CD4-positive, alpha-beta T cell treated with Interleukin-6 for 4 hours (primary cell): ENCODE measurements around the gene FNBP1.
"Not testable (repeated sequence)": the region's sequence is repeated elsewhere in the genome, so short reads cannot be mapped to it uniquely, and the experiment has no call there.

Experiments
- DNase-seq: peaks from one replicate; pipeline ENCODE4 v3.0.0-alpha.2; 2020; ENCODE audit warnings: mixed read lengths

FNBP1 gene

DNA sequence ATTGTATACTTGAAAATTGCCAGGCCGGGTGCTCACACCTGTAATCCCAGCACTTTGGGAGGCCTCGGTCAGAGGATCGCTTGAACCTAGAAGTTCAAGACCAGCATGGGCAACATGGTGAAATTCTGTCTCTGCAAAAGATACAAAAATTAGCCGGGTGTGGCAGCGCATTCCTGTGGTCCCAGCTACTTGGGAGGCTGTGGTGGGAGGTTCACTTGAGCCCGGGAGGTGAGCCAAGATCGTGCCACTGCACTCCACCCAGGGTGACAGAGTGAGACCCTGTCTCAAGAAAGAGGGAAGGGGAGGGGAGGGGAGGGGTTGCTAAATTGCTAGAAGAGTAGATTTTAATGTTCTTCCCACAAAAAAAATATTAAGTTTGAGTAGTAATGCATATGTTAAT lies 53.2 kb downstream of the FNBP1 start:
- DNase-seq: no peak

DNA sequence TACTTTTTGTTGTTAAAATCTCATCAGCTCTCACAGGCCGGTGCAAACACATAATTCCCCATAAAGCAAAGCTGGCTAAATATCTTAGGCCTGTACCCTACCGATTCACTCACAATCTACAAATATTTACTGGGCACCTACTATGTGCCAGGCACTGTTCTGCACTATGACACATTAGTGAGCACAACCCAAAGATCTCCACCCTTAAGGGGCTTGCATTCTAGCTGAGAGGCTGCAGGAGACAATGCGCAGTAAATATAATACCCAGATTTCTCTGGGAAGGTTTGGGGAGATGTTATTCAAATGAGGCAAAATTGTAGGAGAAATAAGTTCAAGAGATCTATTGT lies 53.7 kb downstream of the FNBP1 start:
- DNase-seq: no peak

DNA sequence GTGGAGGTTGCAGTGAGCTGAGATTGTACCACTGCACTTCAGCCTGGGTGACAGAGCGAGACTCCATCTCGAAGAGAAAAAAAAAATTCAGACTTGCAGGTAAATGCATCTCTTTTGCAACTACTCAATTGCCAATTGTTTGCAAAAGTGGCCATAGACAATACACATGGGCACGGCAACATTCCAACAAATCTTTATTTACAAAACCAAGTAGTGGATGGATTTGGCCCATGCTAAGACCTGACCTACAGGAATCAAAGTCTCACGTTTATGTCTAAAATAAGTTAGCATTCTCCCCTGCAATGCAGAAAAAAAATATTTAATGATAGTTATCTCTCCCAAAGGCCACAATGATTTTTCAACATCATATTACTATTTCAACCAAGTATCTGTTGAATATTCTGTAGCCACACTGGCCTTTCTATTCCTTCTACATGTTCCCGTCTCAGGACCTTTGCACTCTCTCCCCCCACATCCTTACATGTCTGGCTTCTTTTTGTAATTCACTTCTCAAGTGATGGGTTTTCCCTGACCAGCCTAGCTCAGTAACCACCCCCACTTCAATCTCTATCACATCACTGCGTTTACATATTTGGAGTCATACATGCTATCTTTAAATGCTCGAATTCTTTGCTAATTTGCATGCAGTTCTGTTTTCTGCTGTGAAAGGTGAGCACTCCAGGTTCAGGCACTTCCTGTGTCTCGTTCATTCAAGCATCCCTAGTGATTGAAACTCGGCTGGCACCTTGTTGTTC lies 54.2 kb downstream of the FNBP1 start:
- DNase-seq: peak; percentile 50

DNA sequence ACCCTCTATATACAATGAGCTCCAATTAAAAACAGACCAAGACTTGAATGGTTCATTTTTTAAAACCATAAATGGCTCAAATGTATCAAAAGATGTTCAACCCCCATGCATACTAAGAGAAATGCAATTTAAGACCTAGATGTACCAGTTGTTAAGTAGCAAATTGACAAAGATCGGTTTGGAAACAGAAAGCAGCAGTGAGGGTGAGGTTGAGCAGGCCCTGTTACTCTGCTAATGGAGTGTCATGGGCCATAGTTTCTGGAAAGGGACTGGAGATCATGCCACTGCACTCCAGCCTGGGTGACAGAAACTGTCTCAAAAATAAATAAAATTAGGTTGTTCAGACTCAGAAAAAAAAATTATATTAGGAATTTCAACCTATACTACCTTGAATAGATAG lies 55.0 kb downstream of the FNBP1 start:
- DNase-seq: no peak

DNA sequence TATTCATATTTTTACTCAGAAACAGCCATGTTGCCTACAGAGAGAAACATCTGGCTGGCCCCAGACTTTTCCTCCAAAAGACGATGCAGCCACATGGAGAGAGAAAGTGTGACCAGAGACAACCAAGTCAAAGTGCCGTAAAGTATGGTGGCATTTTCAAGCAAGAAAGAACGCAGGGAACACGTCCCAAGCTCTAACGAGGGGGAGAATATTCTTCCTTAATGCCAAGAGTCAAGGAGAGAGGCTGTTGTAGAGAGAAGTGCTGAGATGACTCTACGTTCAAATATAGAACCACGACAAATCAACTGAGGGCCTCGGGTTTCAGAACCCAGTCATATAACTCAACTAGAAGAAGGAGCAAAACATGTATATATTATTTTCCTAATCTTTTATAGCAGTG lies 55.9 kb downstream of the FNBP1 start:
- no peak for DNase-seq

DNA sequence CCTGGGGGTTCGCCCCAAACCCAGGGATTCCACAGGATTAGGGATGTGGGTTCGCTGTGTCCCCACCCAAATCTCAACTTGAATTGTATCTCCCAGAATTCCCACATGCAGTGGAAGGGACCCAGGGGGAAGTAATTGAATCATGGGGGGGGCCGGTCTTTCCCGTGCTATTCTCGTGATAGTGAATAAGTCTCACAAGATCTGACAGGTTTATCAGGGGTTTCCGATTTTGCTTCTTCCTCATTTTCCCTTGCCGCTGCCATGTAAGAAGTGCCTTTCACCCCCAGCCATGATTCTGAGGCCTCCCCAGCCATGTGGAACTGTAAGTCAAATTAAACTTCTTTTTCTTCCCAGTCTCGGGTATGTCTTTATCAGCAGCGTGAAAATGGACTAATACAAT lies 58.4 kb downstream of the FNBP1 start:
- not testable (repeated sequence) for DNase-seq

DNA sequence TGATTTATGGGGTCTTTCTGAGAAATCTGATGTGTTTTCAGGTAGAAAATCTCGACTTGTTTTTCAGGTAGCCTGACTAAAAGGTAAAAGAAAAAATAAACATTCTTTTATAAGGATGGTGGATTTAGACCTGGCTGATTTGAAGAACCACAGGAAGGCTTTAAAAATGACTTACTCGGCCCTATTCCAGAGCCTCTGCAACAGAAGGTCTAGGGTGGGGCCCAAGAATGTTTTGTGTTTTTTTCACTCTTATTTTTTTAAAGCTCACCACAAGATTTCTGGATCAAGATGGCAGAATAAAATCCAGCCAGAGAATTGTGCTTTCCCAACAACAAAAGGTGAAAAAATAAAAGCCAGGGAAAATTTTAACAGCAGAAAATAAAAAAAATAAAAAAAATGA lies 59.1 kb downstream of the FNBP1 start:
- no peak for DNase-seq

DNA sequence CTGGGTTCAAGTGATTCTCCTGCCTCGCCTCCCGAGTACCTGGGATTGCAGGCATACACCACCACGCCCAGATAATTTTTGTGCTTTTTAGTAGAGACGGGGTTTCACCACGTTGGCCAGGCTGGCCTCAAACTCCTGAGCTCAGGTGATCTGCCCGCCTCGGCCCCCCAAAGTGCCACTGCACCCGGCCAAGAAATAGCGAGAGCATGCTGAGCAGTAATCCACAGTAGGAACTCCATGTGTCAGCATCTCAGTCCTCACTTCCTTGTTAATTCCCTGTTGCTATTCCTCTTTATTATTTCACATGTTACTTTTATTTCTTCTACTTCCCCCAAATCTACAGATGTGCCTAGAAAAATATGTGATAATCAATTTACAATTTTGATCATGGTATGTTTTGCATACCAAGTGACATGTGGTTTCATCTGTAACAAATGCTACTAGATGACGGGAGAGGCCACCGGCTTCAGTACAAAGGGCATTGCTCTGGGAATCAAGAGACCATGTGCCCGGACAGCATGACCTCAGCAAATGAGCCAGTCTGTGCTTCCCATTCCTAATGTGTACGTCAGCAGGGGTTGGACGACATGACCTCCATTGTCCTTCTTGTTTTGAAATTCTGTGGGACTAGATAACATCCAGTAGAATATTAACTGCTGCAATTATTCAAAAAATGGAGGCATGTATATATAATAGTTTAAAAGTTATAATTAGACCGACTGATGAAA lies 61.6 kb downstream of the FNBP1 start:
- DNase-seq: no peak

DNA sequence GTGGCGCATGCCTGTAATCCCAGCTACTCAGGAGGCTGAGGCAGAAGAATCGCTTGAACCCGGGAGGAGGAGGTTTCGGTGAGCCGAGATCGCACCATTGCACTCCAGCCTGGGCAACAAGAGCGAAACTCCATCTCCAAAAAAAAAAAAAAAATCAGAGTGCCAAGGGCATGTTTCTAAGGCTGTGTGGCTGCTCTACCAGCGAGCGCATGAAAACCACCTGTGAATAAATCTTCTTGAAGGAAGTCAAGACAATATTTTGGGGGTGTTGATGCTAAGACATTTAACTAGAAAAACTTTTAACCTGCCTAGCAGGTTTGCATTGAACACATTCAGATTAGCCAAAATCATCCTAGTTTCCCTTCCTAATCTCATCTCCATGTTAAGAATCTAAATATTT lies 62.8 kb downstream of the FNBP1 start:
- not testable (repeated sequence) for DNase-seq

DNA sequence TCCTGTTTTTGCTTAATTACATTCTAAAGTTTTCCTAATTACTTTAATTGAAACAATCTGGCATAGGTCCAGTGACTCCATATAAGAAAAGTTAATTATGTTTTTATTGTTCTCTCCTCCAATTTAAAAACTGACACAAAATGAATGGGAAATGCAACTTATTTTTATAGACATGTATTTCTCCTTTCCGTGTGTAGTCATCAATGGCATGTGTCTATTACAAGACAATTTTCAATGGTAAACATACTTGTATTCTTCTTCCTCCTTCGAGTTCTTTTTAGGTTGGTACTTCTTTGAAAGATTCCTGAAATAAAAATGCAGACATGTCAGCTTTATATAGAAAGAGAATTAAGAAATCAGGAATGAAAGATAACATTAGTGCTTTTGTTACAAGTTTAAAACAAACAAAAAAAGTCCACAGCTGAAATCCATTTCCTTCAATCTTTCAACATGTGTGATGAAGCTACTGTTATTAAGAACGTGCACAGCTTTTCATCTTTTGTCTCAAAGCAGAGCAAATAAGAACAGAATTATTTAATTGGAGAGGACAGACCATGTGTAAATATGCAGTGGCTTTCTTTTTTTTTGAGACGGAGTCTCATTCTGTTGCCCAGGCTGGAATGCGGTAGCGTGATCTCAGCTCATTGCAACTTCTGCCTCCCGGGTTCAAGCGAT lies 63.8 kb downstream of the FNBP1 start:
- DNase-seq: no peak

DNA sequence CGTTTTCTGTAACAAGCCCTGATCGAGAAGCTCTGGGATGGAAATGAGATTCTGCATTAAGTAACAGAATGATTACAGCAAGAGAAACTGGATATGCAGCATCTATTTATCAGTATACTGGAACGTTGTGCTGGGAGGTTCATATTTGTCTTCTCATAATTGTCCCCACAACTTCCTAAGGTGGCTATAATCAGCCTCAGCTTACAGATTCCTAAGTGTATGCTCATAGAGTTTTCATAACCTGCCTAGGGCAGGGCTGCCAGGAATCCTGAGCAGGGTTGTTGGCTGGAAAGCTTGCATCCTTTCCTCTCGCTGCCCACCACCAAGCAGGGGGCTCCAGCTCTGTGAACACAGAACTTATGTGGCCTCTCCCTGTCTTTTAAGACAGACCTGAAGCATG lies 70.2 kb downstream of the FNBP1 start:
- DNase-seq: no peak

DNA sequence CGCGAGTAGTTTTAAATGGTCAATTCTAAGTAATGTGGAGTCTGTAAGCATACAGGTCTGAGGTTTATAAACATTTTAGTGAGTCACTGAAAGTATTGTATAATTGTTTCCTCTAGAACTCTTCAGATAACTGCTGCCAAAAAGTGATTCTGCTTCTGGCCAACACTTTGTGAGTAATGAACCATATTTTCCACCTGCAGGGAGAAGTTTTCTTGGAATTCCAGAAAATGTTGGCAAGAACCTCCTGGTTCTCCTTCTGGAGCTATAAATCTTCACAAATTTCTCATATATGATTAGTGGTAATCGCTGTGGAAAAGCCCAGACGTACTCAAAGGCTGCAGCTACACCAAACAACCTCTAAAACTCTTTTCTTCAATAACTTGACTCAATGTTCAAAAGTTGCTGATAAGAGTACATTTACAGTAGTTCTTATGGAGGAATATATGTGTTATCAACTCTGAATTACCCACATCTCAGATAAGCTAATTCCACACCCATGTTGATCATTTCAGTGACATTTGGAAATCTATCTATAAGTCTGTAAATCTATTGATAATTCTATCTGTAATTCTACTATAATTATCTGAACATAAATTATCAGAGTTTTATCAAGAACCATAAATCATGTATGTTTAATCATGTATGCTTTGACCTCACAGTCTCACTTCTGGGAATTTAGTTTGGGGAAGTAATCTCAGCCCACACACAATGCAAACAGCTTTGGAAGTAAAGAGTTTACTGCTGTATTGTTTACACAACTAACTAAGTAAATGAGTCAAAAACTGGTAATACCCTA lies 74.1 kb downstream of the FNBP1 start:
- no peak for DNase-seq

DNA sequence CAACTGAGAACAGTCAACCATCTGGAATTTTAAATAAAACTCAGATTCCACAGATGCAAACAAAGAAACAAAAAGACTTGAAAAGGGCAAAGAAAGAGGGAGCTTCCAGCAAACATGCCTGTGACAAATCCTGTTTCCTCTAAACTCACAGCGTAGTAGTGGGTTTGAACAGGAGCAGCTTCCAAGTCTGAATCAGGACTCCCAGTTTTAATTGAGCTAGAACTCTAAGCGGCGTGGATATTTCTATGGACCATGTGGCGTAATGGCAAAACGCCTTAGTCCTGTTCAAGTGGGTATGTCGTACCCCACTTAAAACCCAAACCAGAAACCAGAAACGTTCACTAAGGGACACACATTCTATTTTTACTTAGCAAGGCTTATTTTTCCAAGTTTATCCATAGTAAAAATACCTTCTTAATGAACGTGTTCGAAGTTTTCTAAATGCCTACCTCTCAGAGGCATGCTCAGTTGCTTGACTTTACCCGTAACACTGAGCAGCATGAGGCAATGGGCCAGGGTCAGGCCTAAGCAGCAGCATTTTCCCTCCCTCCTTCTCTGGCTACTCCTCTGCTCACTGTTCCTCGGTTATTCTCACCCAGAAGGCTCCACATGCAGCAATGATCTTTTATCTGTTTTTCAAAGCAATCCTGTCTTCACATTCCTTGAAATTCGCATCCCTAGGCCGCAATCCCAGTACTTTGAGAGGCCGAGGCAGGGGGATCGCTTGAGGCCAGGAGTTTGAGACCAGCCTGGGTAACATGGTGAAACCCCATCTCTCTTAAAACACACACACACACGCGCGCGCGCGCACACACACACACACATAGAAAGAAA lies 77.9 kb downstream of the FNBP1 start:
- DNase-seq: no peak

DNA sequence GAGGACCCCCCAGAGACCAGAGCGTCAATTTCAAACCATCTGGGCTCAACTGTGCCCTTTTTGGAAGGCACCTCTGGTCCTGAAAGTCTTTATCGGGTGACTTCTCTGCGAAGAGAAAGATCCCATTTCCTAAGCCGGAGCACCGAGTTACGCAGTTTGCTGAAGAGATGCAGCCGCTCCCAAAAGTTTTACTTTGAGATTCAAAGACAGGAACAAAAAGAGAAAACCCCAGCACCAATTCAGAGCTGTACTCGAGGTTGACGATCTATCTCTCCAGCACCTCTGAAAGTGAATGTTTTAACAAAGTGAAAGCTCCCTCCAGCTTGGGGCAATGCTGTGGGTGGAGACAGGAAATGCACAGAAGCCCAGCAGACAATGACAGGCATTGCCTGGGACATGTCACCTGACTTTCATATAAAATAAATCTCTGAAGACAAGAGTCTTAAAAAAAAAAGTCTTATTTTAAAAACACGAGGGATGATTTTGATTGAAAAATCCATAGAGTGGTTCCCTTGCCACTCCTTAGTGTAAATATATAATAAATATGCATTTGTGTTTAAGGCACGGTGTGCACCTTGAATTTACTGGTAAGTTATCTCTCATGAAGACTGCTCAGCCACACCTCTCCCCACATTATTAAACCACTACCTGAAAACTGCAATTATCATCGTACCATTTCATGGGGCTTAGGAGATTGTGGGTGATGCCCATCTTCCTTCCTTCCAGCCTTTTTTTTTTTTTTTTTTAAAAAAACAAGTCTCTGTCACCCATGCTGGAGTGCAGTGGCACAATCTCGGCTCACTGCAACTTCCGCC lies 79.9 kb downstream of the FNBP1 start:
- peak; percentile 79 for DNase-seq

DNA sequence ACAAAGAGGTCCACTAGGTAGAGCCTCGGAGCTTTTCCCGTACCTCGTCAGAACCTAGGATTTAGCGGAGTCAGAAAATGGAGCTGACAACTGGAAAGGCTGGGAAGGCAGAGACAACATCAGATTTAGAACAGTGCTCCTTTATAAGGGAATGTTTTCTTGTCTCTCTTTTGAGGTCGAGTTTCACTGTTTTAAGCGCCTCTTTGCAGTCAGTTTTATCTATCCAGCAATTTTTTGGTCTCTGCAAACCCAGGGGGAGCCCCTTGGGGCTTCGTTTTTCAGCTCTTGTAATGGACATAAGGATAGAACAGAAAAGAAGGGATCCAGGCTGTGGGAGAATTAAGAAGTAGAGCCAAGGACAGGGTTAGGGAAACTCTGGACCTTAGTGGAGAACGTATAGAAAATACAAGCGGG lies 80.5 kb downstream of the FNBP1 start:
- no peak for DNase-seq

DNA sequence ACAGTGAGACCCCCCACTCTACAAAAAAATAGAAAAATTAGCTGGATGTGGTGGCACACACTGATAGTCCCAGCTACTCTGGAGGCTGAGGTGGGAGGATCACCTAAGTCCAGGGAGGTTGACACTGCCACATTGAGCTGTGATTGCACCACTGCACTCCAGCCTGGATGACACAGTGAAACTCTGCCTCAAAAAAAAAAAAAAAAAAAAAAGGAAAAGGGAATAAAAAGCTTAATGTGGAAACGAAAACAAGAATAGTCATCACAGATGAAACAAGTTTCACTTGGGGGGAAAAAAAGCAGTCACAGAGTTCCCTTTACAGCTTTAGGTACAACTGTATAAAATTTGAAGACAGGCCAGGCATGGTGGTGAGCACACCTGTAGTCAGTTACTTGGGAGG lies 84.2 kb downstream of the FNBP1 start:
- DNase-seq: no peak

DNA sequence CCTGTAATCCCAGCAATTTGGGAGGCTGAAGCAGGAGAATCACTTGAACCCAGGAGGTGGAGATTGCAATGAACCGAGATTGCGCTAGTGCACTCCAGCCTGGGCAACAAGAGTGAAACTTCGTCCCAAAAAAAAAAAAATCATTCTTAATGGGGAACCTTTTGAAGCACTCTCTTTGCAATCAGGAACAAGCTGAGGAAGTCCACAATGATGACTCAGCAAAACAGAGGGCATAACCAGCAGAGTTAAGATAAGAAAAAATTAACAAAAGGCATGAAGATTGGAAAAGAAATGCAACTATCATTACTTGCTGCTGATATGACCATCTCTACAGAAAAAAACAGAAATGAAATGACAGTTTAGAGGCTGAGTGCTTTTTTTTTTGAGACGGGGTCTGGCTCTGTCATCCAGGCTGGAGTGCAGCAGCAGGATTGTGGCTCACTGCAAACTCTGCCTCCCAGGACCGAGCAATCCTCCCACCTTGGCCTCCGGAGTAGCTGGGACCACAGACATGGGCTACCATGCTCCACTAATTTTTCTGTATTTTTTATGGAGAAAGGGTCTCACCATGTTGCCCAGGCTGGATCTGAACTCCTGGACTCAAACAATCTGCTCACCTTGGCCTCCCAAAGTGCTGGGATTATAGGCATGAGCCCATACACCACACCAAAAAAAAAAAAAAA lies 88.0 kb downstream of the FNBP1 start:
- DNase-seq: no peak

DNA sequence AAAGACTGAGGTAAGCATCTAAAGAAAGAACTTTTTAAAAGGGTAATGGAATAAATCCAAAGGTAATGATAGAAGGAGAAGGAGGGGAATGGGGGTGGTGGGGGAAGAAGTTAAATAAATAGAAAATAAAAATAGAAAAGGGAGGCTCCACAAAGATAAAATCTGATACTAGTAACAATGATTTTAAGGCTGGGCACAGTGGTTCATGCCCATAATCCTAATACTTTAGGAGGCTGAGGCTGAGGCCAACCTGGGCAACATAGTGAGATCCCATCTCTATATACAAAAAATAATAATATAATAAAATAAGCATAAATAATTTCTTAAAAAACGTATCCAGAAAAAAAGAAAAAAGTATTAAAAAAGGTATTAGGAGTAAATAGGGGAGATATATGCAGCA lies 89.3 kb downstream of the FNBP1 start:
- no peak for DNase-seq

DNA sequence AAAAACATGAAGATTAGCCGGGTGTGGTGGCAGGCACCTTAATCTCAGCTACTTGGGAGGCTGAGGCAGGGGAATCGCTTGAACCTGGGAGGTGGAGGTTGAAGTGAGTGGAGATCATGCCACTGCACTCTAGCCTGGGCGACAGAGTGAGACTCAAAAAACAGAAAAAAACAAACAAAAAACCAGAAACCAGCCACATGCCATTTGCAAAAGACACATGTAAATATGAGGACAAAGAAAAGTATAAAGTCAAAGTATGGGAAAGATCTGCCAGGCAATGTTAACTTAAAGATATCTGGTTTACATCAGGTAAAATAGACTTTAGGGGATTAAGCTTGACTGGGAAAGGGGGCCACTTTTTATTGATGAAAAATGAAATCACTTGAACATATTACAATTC lies 90.7 kb downstream of the FNBP1 start:
- no peak for DNase-seq

DNA sequence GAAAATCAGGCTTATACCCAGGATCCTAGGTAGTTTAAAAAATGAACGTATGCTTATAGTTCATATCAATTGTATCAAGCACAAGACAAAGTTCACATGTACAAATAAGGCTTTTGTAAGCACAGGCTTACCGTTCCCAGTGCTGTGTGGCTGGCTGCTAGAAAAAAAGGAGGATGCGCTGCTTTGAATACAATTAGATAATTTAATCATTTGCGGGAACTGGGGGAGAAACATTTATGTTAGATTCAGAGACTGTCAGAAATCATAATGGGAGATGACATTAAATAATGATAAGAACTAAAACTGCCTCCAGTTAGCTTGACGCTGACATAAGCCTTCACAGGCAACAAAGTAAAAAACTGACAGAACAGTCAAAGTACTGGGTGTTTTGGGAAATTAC lies 93.2 kb downstream of the FNBP1 start:
- no peak for DNase-seq

DNA sequence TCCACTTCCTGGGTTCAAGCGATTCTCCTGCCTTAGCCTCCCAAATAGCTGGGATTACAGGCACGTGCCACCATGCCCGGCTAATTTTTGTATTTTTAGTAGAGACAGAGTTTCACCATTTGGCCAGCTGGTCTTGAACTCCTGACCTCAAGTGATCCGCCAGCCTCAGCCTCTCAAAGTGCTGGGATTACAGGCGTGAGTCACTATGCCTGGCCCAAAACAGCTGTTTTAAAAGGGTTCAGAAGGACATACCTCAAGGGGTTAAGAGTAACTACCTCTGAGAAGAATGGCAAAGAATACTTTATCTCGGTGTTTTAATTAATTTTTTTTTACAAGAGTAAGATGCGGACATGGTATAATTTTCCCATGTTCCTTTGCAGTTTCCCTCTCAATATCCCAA lies 94.4 kb downstream of the FNBP1 start:
- not testable (repeated sequence) for DNase-seq
